ENCODE measurements around the gene RREB1. TPM values are rescaled to one million over a fixed set of nuclear protein-coding genes. Genes with fewer than 3 reads are reported as not detected.

RREB1 gene, protein sequence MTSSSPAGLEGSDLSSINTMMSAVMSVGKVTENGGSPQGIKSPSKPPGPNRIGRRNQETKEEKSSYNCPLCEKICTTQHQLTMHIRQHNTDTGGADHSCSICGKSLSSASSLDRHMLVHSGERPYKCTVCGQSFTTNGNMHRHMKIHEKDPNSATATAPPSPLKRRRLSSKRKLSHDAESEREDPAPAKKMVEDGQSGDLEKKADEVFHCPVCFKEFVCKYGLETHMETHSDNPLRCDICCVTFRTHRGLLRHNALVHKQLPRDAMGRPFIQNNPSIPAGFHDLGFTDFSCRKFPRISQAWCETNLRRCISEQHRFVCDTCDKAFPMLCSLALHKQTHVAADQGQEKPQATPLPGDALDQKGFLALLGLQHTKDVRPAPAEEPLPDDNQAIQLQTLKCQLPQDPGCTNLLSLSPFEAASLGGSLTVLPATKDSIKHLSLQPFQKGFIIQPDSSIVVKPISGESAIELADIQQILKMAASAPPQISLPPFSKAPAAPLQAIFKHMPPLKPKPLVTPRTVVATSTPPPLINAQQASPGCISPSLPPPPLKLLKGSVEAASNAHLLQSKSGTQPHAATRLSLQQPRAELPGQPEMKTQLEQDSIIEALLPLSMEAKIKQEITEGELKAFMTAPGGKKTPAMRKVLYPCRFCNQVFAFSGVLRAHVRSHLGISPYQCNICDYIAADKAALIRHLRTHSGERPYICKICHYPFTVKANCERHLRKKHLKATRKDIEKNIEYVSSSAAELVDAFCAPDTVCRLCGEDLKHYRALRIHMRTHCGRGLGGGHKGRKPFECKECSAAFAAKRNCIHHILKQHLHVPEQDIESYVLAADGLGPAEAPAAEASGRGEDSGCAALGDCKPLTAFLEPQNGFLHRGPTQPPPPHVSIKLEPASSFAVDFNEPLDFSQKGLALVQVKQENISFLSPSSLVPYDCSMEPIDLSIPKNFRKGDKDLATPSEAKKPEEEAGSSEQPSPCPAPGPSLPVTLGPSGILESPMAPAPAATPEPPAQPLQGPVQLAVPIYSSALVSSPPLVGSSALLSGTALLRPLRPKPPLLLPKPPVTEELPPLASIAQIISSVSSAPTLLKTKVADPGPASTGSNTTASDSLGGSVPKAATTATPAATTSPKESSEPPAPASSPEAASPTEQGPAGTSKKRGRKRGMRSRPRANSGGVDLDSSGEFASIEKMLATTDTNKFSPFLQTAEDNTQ (N-terminal part only)
- 28.3 TPM in 2 replicates for total RNA-seq
- long read RNA-seq, partial matches to known transcripts, result 0 of 2 reads
- long read RNA-seq, other reads (novel, unspliced or antisense), result 2 of 2 reads

DNA sequence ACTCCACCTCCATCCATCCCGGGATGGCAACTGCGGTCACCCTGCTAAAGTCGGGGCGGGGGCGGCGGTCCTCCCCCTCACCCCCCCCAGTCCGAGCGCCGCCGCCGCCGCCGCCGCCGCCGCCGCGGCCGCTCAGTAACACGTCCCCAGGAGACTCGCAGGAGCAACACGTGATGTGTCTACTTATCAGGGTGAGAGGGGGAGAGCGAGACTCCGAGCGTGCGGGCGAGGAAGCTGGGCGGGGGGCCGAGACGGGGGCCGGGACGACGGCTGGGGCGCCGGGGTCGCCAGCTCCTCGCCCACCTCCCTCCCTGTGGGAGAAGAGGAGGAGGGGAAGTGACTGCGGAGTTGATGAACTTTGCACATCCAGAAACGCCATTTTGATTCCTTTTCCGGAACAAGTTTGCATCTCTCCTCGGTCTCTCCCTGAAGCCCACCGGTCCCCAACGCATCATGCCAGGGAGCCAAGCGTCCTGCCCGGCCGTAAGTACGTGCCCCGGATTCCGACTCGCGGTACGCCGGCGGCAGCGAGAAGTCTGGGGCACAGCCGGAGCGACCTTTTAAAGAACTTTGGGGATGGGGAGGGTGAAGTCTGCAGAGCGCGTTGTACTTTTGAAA, at the start of gene RREB1:
RREB1 (plus strand) TSS at position 384 of the 618 bp plus-strand sequence. CDS start 73,951 bp downstream, outside the sequence.
- DNase-seq (ENCODE audit: low read depth, low spot score), result peak; percentile 46
- H3K4me1 Mint-ChIP-seq, result peaks cover 35% of the 10 kb centered on the region
- H3K4me3 Mint-ChIP-seq, result peak within 1 kb of the TSS; percentile 96
- TF ChIP-seq, protein P1, sequence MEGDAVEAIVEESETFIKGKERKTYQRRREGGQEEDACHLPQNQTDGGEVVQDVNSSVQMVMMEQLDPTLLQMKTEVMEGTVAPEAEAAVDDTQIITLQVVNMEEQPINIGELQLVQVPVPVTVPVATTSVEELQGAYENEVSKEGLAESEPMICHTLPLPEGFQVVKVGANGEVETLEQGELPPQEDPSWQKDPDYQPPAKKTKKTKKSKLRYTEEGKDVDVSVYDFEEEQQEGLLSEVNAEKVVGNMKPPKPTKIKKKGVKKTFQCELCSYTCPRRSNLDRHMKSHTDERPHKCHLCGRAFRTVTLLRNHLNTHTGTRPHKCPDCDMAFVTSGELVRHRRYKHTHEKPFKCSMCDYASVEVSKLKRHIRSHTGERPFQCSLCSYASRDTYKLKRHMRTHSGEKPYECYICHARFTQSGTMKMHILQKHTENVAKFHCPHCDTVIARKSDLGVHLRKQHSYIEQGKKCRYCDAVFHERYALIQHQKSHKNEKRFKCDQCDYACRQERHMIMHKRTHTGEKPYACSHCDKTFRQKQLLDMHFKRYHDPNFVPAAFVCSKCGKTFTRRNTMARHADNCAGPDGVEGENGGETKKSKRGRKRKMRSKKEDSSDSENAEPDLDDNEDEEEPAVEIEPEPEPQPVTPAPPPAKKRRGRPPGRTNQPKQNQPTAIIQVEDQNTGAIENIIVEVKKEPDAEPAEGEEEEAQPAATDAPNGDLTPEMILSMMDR (conservative IDR thresholded peaks at IDR 0.05), result no peak
- no peaks in the 10 kb centered on the region for H3K9me3 Mint-ChIP-seq
- H3K27me3 Mint-ChIP-seq (ENCODE audit: low read depth), result peaks cover 29% of the 10 kb centered on the region
- peak within 1 kb of the TSS; percentile 92 for H3K27ac Mint-ChIP-seq (ENCODE audit: unreplicated experiment)
- H3K36me3 Mint-ChIP-seq (ENCODE audit: low read depth), result no peaks in the 10 kb centered on the region

DNA sequence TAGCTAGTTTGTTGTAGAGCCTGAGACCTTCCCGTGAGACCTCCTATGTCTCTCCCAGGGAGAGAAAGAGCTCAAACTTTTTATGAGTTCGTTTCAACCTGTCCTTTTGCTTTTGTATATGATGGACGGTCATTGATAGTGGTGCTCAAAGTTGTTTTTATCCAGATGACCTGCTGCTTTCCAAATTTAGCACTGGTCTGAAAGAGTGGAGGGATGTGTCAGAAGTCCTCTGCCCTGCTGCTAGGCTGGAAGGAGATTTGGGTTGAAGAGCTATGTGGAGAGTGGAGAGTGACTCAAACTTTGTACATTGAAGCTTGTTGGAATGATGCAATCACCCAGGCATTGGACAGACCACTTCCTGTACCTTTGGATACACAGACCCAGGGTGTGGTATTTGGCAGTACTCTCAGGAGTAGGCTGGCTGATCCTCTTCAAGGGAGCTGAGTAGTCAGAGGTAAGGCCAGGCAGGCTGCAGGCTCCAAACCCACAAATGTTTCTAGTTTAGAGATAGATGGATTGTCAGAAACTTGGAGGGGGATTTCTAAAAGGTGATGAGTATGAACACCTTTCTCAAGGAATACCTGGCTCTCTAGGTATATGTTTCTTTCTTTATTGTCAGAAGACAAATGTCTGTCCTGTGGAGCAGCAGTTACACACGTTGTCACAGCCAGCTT, 49.4 kb upstream of the RREB1 start:
- no peak overlapping the region for H3K27ac Mint-ChIP-seq (ENCODE audit: unreplicated experiment)
- H3K9me3 Mint-ChIP-seq, result no peaks in the 10 kb centered on the region
- no peaks in the 10 kb centered on the region for H3K36me3 Mint-ChIP-seq (ENCODE audit: low read depth)
- no peaks in the 10 kb centered on the region for H3K4me1 Mint-ChIP-seq
- no peak for DNase-seq (ENCODE audit: low read depth, low spot score)
- no peaks in the 10 kb centered on the region for H3K27me3 Mint-ChIP-seq (ENCODE audit: low read depth)
- H3K4me3 Mint-ChIP-seq, result no peak overlapping the region
- TF ChIP-seq, protein P1 (conservative IDR thresholded peaks at IDR 0.05), result no peak

- H3K36me3 Mint-ChIP-seq (ENCODE audit: low read depth), result no peaks in the 10 kb centered on the region
- DNase-seq (ENCODE audit: low read depth, low spot score), result no peak
These were observed 46.8 kb upstream of the RREB1 start for GRCh38 chr6:7060769-7061516.

GRCh38 chr6:7062451-7063162, 45.2 kb upstream of the RREB1 start:
- Mint-ChIP-seq H3K27me3 (ENCODE audit: low read depth) (no peaks in the 10 kb centered on the region), H3K4me1 (no peaks in the 10 kb centered on the region), H3K9me3 (no peaks in the 10 kb centered on the region), H3K36me3 (ENCODE audit: low read depth) (no peaks in the 10 kb centered on the region), H3K27ac (ENCODE audit: unreplicated experiment) (no peak overlapping the region), H3K4me3 (no peak overlapping the region)
- no peak for DNase-seq (ENCODE audit: low read depth, low spot score)
- TF ChIP-seq, protein P1 (conservative IDR thresholded peaks at IDR 0.05), result no peak

More at GRCh38 chr6:7060769-7061516, 46.8 kb upstream of the RREB1 start:
- H3K4me3 Mint-ChIP-seq, result no peak overlapping the region
- no peaks in the 10 kb centered on the region for H3K4me1 Mint-ChIP-seq
- no peaks in the 10 kb centered on the region for H3K27me3 Mint-ChIP-seq (ENCODE audit: low read depth)
- no peaks in the 10 kb centered on the region for H3K9me3 Mint-ChIP-seq
- TF ChIP-seq, protein P1 (conservative IDR thresholded peaks at IDR 0.05), result no peak
- no peak overlapping the region for H3K27ac Mint-ChIP-seq (ENCODE audit: unreplicated experiment)

Data from neural crest cell (in vitro differentiated cells).